Stimulated activated CD4-positive, alpha-beta T cell treated with anti-CD3 and anti-CD28 coated beads, Interleukin-12 subunit alpha, Interleukin-12 subunit beta, amount 100 ng/mL, for 24 hours (primary cell): Measurements from ENCODE around the gene TEX11.
"Not testable (repeated sequence)": the region's sequence is repeated elsewhere in the genome, so short reads cannot be mapped to it uniquely, and the experiment has no call there.

Source experiments
- DNase-seq, 2 experiments: peaks; one replicate each; pipeline ENCODE4 v3.0.0-alpha.2; 2020; ENCODE audit warnings: low read depth in 2 of 2

Gene TEX11

DNA sequence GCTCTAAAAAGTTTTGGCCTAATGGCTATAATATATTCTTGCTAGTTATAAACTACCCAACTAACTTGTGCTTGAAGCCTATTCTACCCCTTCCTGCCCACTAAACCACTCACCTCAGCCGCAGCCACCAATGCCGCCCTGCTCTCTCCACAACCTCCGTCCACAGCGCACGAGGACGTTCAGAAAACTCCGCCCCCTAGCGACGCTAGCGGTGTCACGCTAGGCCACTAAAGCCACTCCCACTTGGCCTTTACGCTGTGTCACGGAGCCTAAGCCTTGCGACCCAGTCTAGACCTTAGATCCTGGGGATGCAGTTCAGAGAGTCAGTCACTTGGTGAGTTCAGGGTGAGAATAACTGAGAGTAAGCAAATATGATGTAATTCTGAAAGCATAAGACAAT is at the start of gene TEX11:
TSS of gene TEX11 (minus strand) at position 171 of the 400 bp plus-strand sequence. CDS start 922 bp downstream, outside the sequence.
- DNase-seq = no peak

DNA sequence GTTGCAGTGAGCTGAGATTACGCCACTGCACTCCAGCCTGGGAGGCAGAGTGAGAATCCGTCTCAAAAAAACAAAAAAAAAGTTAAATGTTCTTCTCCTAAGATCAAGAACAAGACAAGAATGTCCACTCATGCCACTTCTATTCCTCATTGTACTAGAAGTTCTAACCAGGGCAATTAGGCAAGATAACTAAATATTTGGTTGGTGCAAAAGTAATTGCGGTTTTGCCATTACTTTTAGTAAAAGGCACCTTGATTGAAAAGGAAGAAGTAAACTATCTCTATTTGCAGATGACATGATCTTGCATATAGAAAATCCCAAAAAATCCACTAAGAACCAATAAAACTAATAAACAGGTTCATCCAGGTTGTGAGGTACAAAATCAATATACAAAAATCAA is 46.4 kb upstream of the TEX11 start:
- DNase-seq = no peak

- DNase-seq = no peak
Observed at GRCh38 chrX:70924294-70924911, 15.9 kb upstream of the TEX11 start.

DNA sequence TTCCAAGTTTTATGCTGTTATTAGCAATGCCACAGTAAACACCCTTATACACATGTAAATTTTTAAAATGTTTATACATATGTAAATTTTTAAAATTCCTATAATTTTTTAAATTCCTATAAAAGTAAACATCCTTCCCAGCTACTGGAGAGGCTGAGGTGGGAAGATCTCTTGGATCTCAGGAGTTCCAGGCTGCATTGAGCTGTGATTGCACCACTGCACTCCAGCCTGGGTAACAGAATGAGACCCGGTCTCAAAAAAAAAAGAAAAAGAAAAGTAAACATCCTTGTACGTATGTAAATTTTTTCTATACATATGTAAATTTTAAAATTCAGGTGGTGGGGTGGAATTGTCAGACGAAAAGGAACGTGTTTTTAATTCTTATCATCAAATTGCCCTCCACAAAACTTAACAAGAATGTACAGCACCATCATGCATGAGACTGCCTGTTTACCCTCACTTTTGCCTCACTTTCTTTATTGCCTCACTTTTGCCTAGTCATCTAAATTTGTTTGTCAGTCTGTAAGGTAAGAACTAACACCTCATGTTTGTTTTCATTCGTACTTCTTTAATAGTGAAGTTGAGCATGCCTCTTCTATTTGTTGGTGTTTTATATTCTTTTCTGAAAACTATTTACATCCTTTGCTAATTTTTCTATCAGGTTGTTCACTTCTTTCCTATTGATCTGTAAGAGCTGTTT is 14.4 kb upstream of the TEX11 start:
- DNase-seq = no peak

DNA sequence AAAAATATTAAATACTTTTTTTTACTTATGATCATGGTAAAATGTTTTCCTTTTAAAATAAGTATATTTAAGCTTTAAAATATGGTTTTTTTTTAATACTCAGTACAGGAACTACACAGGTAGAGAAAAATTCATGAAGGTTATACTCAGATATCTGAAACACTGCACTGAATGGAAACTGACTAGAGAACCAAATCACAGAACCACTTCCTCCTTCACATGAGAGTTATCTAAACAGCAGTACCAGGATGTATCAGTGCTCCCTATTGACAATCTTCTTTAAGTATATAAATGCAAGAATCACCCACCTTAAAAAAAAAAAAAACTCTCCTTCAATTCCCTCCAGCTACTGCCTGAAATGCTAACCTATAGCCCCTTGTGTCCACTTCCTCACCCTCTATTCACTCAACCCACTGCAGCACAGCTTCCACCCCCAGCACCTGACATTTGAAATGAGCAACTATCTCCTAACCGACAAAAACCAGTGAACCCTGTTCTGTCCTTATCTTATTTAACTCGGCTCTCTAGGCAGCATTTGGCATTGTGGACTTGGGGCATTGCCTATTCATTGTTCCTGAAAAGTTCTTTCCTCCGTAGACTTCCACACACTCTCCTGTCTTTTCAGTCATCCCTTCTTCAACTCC is 13.3 kb upstream of the TEX11 start:
- no peak for DNase-seq

GRCh38 chrX:70916754-70917153 is 8.2 kb upstream of the TEX11 start:
- no peak for DNase-seq

- DNase-seq = no peak
Observed at GRCh38 chrX:70907900-70908299, 611 bp downstream of the TEX11 start.

- no peak for DNase-seq
Observed at GRCh38 chrX:70901465-70901864, 7.0 kb downstream of the TEX11 start.

DNA sequence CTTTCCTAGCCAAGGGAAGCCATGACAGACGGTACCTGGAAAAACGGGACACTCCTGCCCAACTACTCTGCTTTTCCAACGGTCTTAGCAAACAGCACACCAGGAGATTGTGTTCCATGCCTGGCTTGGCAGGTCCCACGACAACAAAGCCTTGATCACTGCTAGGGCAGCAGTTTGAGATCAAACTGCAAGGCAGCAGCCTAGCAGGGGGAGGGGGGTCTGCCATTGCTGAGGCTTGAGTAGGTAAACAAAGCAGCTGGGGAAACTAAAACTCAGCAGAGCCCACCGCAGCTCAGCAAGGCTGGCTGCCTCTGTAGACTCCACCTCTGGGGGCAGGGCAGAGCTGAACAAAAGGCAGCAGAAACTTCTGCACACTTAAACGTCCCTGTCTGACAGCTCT is 18.1 kb downstream of the TEX11 start:
- DNase-seq = not testable (repeated sequence)

GRCh38 chrX:70878902-70879301 is 29.6 kb downstream of the TEX11 start:
- DNase-seq = no peak

- DNase-seq = no peak
Observed at GRCh38 chrX:70852294-70852693, 56.2 kb downstream of the TEX11 start.

DNA sequence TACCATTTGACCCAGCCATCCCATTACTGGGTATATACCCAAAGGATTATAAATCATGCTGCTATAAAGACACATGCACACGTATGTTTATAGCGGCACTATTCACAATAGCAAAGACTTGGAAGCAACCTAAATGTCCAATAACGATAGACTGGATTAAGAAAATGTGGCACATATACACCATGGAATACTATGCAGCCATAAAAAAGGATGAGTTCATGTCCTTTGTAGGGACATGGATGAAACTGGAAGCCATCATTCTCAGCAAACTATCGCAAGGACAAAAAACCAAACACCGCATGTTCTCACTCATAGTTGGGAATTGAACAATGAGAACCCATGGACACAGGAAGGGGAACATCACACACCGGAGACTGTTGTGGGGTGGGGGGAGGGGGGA is 64.4 kb downstream of the TEX11 start:
- DNase-seq = not testable (repeated sequence)

DNA sequence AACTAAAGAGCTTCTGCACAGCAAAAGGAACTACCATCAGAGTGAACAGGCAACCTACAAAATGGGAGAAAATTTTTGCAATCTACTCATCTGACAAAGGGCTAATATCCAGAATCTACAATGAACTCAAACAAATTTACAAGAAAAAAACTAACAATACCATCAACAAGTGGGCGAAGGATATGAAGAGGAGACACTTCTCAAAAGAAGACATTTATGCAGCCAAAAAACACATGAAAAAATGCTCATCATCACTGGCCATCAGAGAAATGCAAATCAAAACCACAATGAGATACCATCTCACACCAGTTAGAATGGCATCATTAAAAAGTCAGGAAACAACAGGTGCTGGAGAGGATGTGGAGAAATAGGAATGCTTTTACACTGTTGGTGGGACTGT is 64.9 kb downstream of the TEX11 start:
- DNase-seq = not testable (repeated sequence)

- DNase-seq = no peak
Observed at GRCh38 chrX:70834589-70834988, 73.9 kb downstream of the TEX11 start.

DNA sequence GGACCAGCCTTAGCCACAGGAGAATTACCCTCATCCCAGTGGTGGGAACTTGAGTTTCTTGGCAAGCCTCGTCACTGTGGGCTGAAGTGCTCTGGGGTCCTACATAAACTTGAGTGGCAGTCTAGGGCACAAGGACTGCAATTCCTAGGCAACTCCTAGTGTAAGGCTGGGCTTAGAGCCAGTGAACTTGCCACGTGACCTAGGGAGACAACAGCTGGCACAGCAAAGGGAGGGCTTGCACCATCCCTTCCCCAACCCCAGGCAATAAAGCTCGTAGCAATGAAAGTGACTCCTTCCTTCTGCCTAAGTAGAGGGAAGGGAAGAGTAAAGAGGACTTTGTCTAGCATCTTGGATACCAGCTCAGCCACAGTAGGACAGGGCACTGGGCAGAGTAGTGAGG is 81.8 kb downstream of the TEX11 start:
- DNase-seq = no peak

DNA sequence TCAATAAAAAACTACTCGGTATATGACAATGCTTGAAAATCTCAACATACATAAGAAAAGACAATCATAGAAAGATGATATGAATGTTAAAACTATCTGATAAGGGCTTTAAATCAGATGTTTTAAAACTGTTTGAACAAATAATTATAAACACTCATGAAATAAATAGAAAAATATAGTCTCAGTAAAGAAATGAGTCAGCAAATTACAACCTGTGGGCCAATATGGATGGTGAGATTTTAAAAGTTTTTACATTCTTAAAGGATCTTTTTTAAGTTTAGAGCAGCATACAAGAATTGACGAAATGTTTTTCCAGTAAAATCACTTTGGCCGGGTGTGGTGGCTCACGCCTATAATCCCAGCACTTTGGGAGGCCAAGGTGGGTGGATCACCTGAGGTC is 83.1 kb downstream of the TEX11 start:
- DNase-seq = no peak

DNA sequence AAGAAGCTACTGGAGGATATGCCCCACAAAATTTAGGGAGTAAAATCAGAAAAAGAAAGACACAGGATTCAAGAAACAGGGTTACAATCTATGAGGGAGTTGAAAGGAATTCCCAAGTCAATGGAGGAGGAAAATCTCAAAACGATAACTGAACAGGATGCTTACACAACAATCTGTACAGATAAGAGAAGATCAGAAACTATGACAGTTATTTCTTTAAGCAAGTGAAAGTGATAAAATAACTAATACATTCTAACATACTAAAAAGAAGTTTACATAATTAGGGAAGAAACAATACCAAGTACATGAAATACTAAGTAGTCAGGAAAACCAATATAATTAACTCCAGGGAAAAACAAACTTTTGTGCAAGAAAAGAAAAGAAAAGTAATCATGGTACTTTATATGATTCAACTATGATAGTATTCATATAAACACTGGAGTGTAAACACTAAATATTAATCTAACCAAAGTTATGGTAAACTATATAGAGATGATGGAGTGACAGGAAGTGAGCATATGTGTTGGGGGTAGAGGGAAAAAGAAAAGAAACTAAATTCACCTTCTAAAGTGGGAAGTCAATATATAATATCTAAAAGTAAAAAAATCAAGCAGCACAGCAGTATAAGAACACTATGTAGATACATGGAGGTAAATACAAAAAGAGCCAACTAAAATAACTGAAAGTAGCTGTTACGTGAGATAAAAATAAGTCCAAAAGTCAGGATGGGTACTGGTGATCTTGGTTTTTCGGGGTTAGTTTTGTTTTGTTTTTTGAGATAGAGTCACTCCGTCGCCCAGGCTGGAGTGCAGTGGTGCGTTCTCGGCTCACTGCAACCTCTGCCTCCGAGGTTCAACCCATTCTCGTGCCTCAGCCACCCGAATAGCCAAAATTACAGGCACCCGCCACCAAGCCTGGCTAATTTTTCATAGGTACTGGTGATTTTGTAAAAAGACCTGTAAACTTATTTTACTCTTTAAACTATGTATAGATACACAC is 99.3 kb downstream of the TEX11 start:
- DNase-seq = no peak

DNA sequence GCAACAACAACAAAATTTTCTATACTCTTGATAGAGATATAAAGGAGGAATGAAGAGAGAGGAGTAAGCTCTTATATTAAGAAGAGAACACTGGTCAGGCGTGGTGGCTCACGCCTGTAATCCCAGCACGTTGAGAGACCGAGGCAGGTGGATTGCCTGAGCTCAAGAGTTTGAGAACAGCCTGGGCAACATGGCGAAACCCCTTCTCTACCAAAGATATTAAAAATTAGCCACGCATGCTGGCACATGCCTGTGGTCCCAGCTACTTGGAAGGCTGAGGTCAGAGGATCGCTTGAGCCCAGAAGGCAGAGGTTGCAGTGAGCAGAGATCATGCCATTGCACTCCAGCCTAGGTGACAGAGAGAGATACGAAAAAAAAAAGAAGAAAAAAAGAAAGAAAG is 102.4 kb downstream of the TEX11 start:
- no peak for DNase-seq

DNA sequence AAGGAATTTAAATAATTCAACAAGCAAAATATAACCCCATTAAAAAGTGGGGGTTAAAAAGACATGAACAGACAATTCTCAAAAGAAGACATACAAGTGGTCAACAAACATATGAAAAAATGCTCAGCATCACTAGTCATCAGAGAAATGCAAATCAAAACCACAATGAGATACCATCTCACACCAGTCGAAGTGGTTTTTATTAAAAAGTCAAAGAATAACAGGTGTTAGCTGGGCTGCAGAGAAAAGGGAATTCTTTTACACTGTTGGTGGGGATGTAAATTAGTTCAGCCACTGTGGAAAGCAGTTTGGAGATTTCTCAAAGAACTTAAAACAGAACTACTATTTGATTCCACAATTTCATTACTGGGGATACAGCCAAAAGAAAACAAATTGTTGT is 111.8 kb downstream of the TEX11 start:
- not testable (repeated sequence) for DNase-seq

DNA sequence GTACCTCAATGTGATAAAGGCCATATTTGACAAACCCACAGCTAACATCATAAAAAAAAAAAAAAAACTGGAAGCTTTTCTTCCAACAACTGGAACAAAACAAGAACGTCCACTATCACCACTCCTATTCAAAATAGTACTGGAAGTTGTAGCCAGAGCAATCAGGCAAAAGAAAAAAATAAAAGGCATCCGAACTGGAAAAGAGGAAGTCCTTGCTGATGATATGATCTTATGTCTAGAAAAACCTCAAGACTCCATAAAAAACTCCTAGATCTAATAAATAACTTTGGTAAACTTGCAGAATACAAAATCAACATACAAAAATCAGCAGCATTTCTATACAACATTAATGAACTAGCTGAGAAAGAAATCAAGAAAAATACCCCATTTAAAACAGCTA is 134.3 kb downstream of the TEX11 start:
- DNase-seq = no peak

GRCh38 chrX:70769659-70770227 is 138.8 kb downstream of the TEX11 start:
- DNase-seq = no peak

- no peak for DNase-seq
Observed at GRCh38 chrX:70762285-70762684, 146.2 kb downstream of the TEX11 start.
